OCI-M1 (cell line): ENCODE data around the gene SLC22A31.

Experiments used
- DNase-seq: peaks from one replicate; lab custom pipeline; 2025; lab: John Stamatoyannopoulos, UW

The SLC22A31 gene

GRCh38 chr16:89164847-89165680 lies 35.3 kb downstream of the SLC22A31 start:
- DNase-seq, result no peak

- no peak for DNase-seq
Observed at GRCh38 chr16:89164436-89164835, 35.9 kb downstream of the SLC22A31 start.

GRCh38 chr16:89163297-89163696 lies 37.0 kb downstream of the SLC22A31 start:
- no peak for DNase-seq

GRCh38 chr16:89161763-89162713 lies 38.3 kb downstream of the SLC22A31 start:
- no peak for DNase-seq

- DNase-seq, result no peak
Observed at GRCh38 chr16:89160977-89161701, 39.2 kb downstream of the SLC22A31 start.

- DNase-seq, result no peak
Observed at GRCh38 chr16:89159850-89160354, 40.4 kb downstream of the SLC22A31 start.

- no peak for DNase-seq
Observed at GRCh38 chr16:89159066-89159849, 41.1 kb downstream of the SLC22A31 start.

GRCh38 chr16:89157778-89158177 lies 42.6 kb downstream of the SLC22A31 start:
- no peak for DNase-seq

- no peak for DNase-seq
Observed at GRCh38 chr16:89156740-89157645, 43.3 kb downstream of the SLC22A31 start.

GRCh38 chr16:89155851-89156739 lies 44.2 kb downstream of the SLC22A31 start:
- DNase-seq, result no peak

- no peak for DNase-seq
Observed at GRCh38 chr16:89155184-89155679, 45.1 kb downstream of the SLC22A31 start.

GRCh38 chr16:89154390-89155183 lies 45.8 kb downstream of the SLC22A31 start:
- DNase-seq, result no peak

- no peak for DNase-seq
Observed at GRCh38 chr16:89153848-89154271, 46.5 kb downstream of the SLC22A31 start.

- DNase-seq, result no peak
Observed at GRCh38 chr16:89152831-89153700, 47.3 kb downstream of the SLC22A31 start.

- no peak for DNase-seq
Observed at GRCh38 chr16:89150981-89151380, 49.4 kb downstream of the SLC22A31 start.

- no peak for DNase-seq
Observed at GRCh38 chr16:89150090-89150835, 50.1 kb downstream of the SLC22A31 start.
